Body of pancreas (tissue), 4 donors: ENCODE data around the gene OLFM4. TPM values are rescaled to one million over a fixed set of nuclear protein-coding genes. Genes with fewer than 3 reads are reported as not detected.

ENCODE experiments used
- ATAC-seq: fragments of 150-250 bp; one replicate; pipeline ENCODE4 v1.9.1; 2016
- DNase-seq, 4 donors: peaks; one replicate each; pipeline ENCODE4 v3.0.0-alpha.2; 2019
- H3K27ac ChIP-seq, 4 donors: fragments of 200-600 bp; sonication (generic); 1 replicate in 3 of 4; 2 replicates in 1 of 4; pipeline versions ENCODE4 v1.5.1 to v1.6.1; 2016 to 2019; ENCODE audit warnings: mild to moderate bottlenecking in 1 of 4, mixed read lengths in 1 of 4, moderate library complexity in 1 of 4
- H3K27me3 ChIP-seq, 2 donors: fragments of 200-600 bp; sonication (generic); one replicate each; pipeline ENCODE4 v1.6.0; 2016; ENCODE audit warnings: mild to moderate bottlenecking in 1 of 2
- H3K36me3 ChIP-seq, 2 donors: fragments of 200-600 bp; sonication (generic); replicated peaks in 1 of 2; 2 replicates each; pipeline ENCODE4 v1.5.1; 2016; ENCODE audit warnings: low read depth in 2 of 2; ENCODE audit not compliant: insufficient read depth in 1 of 2
- H3K4me1 ChIP-seq: fragments of 200-600 bp; sonication (generic); one replicate; pipeline ENCODE4 v1.6.0; 2016
- H3K4me3 ChIP-seq, 2 donors: fragments of 200-600 bp; sonication (generic); 1 replicate in 1 of 2; 2 replicates in 1 of 2; pipeline ENCODE4 v1.5.1; 2016 to 2019
- H3K9me3 ChIP-seq, 3 donors: fragments of 200-600 bp; sonication (generic); 1 replicate in 2 of 3; 2 replicates in 1 of 3; pipeline ENCODE4 v1.5.1; 2016
- POLR2A ChIP-seq, 3 donors: fragments of 450-650 bp; IDR thresholded peaks; one replicate each; pipeline ENCODE4 v1.6.1; 2016; ENCODE audit warnings: antibody characterized with exemption in 3 of 3, mild to moderate bottlenecking in 2 of 3
- WGBS, 2 donors: methylation state at CpG; one replicate each; pipeline ENCODE4 v1.1.5; 2017; 5-methylcytosine and 5-hydroxymethylcytosine counted together
- intact Hi-C: fragments of 100-400 bp; cut with DNase I; formaldehyde crosslinking; loops from one replicate; pipeline ENCODE4 v1.15.1; 2023
- total RNA-seq, 2 donors: library from RNA; depleted of rRNA; stranded (reverse); fragments of >200 nt; gene quantifications; one replicate each; pipeline ENCODE4 v1.1.0, GENCODE V29; 2016
- TF ChIP-seq, protein P1 (sequence below), 7 experiments: fragments of 450-650 bp in 4 of 7; fragments of 200-600 bp in 3 of 7; sonication (generic) in 3 of 7; IDR thresholded peaks; one replicate each; pipeline ENCODE4 v1.5.1; 2016 to 2019; ENCODE audit warnings: antibody characterized with exemption in 7 of 7

Gene OLFM4
- total RNA-seq, 2 donors from 2014 or later: 51.7 to 55.8 TPM

DNA sequence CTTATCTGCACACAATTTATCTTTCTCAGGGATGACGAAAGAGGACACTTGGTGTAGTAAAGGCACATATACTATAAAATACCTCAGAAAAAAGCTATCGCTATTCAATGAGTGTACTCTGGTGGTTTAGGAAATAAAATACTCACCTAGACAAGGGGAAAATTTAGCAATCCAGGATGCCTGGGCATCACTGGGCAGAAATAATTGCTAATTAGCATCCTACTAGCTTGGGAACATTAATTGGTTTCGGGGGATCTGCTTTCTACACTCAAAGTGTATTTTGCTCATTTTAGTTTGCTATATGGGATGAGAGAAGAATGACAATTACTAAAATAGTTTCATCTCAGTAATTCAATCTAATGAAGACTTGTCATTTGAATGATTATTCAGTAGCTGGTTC lies 60.3 kb downstream of the OLFM4 start:
- Histone ChIP-seq H3K9me3 (no peaks in the 10 kb centered on the region), H3K27me3 (no peaks in the 10 kb centered on the region), H3K36me3 (no peaks in the 10 kb centered on the region), H3K4me3 (no peak overlapping the region), H3K4me1 (peaks cover 15% of the 10 kb centered on the region), H3K27ac (no peak overlapping the region)
- DNase-seq (no peak), ATAC-seq (no peak)
- intact Hi-C loops: no loop called here
- TF ChIP-seq POLR2A (IDR thresholded peaks at IDR 0.05): no peak
- TF ChIP-seq, protein P1, sequence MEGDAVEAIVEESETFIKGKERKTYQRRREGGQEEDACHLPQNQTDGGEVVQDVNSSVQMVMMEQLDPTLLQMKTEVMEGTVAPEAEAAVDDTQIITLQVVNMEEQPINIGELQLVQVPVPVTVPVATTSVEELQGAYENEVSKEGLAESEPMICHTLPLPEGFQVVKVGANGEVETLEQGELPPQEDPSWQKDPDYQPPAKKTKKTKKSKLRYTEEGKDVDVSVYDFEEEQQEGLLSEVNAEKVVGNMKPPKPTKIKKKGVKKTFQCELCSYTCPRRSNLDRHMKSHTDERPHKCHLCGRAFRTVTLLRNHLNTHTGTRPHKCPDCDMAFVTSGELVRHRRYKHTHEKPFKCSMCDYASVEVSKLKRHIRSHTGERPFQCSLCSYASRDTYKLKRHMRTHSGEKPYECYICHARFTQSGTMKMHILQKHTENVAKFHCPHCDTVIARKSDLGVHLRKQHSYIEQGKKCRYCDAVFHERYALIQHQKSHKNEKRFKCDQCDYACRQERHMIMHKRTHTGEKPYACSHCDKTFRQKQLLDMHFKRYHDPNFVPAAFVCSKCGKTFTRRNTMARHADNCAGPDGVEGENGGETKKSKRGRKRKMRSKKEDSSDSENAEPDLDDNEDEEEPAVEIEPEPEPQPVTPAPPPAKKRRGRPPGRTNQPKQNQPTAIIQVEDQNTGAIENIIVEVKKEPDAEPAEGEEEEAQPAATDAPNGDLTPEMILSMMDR (IDR thresholded peaks at IDR 0.05): no peak
- WGBS, 2 donors: 70 to 71% methylated on average over 3 of the region's 3 CpGs

DNA sequence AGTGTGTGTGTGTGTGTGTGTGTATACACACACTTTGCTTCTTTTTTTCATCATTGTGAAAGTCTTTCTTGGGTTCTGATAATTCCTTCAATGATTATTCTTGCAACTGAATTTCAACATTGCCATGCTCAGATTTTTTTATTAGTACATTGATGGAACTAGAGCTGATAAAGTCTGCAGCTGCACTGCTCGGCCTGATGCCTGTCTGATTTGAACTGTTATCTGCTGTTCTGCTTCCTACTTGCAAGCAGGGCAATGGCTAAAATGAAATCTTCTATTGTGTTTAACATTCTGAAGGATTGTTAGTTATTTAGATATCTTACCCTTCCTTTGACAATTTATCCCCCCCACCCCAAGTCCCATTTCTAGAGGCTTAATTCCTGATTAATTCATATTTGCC lies 61.3 kb downstream of the OLFM4 start:
- no peak for ATAC-seq
- TF ChIP-seq POLR2A (IDR thresholded peaks at IDR 0.05): no peak
- TF ChIP-seq, protein P1 (IDR thresholded peaks at IDR 0.05): no peak
- H3K27ac ChIP-seq: no peak overlapping the region
- 24% methylated on average over 1 of the region's 1 CpG for WGBS, 2 donors
- H3K4me3 ChIP-seq: no peak overlapping the region
- H3K4me1 ChIP-seq: peaks cover 15% of the 10 kb centered on the region
- no peak for DNase-seq
- H3K9me3 ChIP-seq: no peaks in the 10 kb centered on the region
- no peaks in the 10 kb centered on the region for H3K27me3 ChIP-seq
- no peaks in the 10 kb centered on the region for H3K36me3 ChIP-seq
- intact Hi-C loops: no loop called here

DNA sequence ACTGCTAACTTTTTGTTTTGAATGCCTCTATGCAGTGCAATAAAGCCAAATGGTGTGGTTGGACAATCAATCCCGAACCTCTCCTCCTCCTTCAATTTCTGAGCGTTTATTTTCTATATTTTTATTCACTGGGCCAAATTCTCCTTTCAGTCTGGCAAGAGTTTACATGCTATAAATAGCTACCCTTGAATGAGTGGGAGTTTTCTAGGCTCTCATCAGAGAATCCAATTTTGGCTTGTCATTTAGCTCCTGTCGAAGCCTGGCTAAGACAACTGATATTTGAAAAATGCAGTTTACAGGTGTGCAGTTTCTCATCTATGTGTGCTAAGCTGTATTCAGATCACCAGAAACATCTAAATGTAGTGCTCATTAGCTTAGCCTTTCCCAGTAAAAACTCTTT lies 61.8 kb downstream of the OLFM4 start:
- Histone ChIP-seq H3K4me3 (no peak overlapping the region), H3K9me3 (no peaks in the 10 kb centered on the region), H3K36me3 (no peaks in the 10 kb centered on the region), H3K4me1 (peaks cover 15% of the 10 kb centered on the region), H3K27me3 (no peaks in the 10 kb centered on the region), H3K27ac (no peak overlapping the region)
- TF ChIP-seq, protein P1 (IDR thresholded peaks at IDR 0.05): no peak
- TF ChIP-seq POLR2A (IDR thresholded peaks at IDR 0.05): no peak
- ATAC-seq: peak; percentile 87
- WGBS, 2 donors: 12 to 19% methylated on average over 3 of the region's 3 CpGs
- peak in 1 of 4 donors; percentile 11 for DNase-seq
- intact Hi-C loops: no loop called here

DNA sequence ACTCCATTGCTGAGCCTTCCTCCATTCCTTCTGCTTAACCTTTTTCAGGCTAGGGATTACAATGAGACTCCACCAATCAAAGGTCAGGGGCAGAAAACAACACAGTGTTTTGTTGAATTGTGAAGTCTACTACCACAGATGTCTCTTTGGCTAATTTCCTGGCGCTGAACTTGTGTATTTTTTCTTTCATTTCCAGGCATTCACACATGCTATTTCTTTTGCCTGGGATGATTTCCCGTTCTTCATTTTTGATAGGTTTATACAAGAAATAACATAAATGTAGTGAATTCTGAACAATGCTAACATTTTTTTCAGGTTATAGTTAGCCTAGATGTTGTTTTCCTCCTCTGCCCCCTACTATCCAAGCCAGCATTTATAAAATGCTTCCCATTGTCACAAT lies 64.3 kb downstream of the OLFM4 start:
- no peak for TF ChIP-seq POLR2A (IDR thresholded peaks at IDR 0.05)
- TF ChIP-seq, protein P1 (IDR thresholded peaks at IDR 0.05): no peak
- whole genome bisulfite sequencing, 2 donors: 41 to 44% methylated on average over 2 of the region's 2 CpGs

DNA sequence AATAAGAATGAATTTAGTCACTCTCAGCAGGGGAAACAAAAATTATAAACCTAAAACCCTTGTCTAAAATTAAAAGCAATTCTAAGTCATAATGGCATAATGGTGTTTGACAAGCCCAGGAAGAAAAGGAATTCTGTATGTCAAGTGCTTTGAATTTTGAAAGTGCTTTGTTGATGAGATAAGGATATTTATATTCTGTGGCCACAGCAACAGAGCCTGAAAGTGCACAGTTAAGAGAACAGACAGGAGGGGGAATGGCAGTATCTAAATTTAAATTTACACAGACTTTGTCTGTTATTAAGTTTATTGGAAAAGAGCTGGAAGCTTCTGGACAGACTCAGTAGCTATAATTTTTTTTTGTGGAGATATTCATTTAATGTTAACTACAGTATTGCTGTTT lies 69.8 kb downstream of the OLFM4 start:
- Histone ChIP-seq H3K4me3 (no peak overlapping the region), H3K4me1 (peaks cover 19% of the 10 kb centered on the region), H3K9me3 (peaks cover 0 to 2% (median 0%) of the 10 kb centered on the region in 3 donors), H3K27me3 (no peaks in the 10 kb centered on the region), H3K27ac (no peak overlapping the region), H3K36me3 (no peaks in the 10 kb centered on the region)
- no peak for DNase-seq
- ATAC-seq: peak; percentile 53
- TF ChIP-seq POLR2A (IDR thresholded peaks at IDR 0.05): no peak
- TF ChIP-seq, protein P1 (IDR thresholded peaks at IDR 0.05): no peak
- intact Hi-C loops: no loop called here

More for the DNA sequence above, 64.3 kb downstream of the OLFM4 start:
- Histone ChIP-seq H3K9me3 (no peaks in the 10 kb centered on the region), H3K36me3 (no peaks in the 10 kb centered on the region), H3K27ac (no peak overlapping the region), H3K4me3 (no peak overlapping the region), H3K4me1 (peaks cover 15% of the 10 kb centered on the region), H3K27me3 (no peaks in the 10 kb centered on the region)
- DNase-seq (no peak), ATAC-seq (no peak)
- intact Hi-C loops: no loop called here
